MCF 10A (cell line): ENCODE measurements around the gene EFNB2. TPM values are rescaled to one million over a fixed set of nuclear protein-coding genes. Genes with fewer than 3 reads are reported as not detected.

Experiments
- BruUV-seq: library from RNA; stranded (reverse); fragments of 400-500 nt; replicated peaks from 2 replicates; lab custom pipeline; 2021; lab: Mats Ljungman, UMichigan
- CTCF ChIA-PET: fragments of 300-600 bp; sonication (Branson Sonifier 250); formaldehyde crosslinking; extraction: SDS; loops from one replicate; lab custom pipeline; 2021; ENCODE audit warnings: antibody characterized with exemption, inconsistent platforms; lab: Yijun Ruan, JAX
- POLR2A ChIA-PET: fragments of 300-600, 350-650 bp; sonication (Branson Sonifier 250); formaldehyde crosslinking; extraction: SDS; loops from one replicate; lab custom pipeline; 2020; ENCODE audit warnings: antibody characterized with exemption, inconsistent platforms; lab: Yijun Ruan, JAX
- DNase-seq: peaks from one replicate; pipeline ENCODE4 v3.0.0-alpha.2; 2018; ENCODE audit not compliant: unreplicated experiment
- H3K27ac Mint-ChIP-seq: one replicate; pipeline ENCODE4 v1.8.0; 2022; ENCODE audit warnings: mild to moderate bottlenecking, low read depth, mixed read lengths; ENCODE audit not compliant: unreplicated experiment
- H3K27me3 Mint-ChIP-seq: one replicate; pipeline ENCODE4 v1.8.0; 2022; ENCODE audit warnings: mixed read lengths; ENCODE audit not compliant: insufficient read depth, unreplicated experiment
- H3K36me3 Mint-ChIP-seq: one replicate; pipeline ENCODE4 v1.8.0; 2022; ENCODE audit warnings: mild to moderate bottlenecking, moderate library complexity, mixed read lengths; ENCODE audit not compliant: insufficient read depth, unreplicated experiment
- H3K4me1 Mint-ChIP-seq: one replicate; pipeline ENCODE4 v1.8.0; 2022; ENCODE audit warnings: mixed read lengths; ENCODE audit not compliant: insufficient read depth, unreplicated experiment
- H3K4me3 Mint-ChIP-seq: one replicate; pipeline ENCODE4 v1.8.0; 2022; ENCODE audit warnings: mild to moderate bottlenecking, moderate library complexity, mixed read lengths; ENCODE audit not compliant: unreplicated experiment
- H3K9me3 Mint-ChIP-seq: one replicate; pipeline ENCODE4 v1.8.0; 2022; ENCODE audit warnings: mixed read lengths; ENCODE audit not compliant: unreplicated experiment
- intact Hi-C: fragments of 100-400 bp; cut with micrococcal nuclease; formaldehyde crosslinking; loops from 2 replicates; pipeline ENCODE4 v1.14.1; 2022
- total RNA-seq: library from RNA; stranded (reverse); gene quantifications from 2 replicates; pipeline ENCODE4 v1.2.3, GENCODE V29; 2022
- TF ChIP-seq, protein P1 (sequence below): fragments of 200-600 bp; IDR thresholded peaks from one replicate; pipeline ENCODE4 v1.8.0; 2022; ENCODE audit warnings: antibody characterized with exemption, mild to moderate bottlenecking; ENCODE audit not compliant: unreplicated experiment

The EFNB2 gene
- total RNA-seq, 1 experiment from 2014 or later = 40.4 TPM

DNA sequence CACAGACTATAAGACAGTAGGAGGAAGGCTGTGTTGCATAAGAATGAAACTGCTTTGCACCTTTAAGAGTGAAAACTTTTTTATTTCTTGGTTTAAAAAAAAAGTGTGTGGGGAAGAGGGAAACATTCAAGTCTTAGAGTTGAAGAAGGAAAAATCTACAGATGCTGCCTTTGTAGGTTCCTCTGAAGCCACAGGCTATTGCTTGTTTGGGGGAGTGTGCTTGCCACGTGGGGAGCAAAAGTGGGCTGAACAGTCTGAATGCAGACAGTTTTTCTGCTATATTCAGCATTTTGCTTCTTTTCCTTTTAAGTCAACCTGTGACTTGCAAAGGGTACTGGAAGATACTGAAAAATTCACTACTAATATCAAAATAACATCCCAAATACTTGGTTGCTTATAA lies 36.9 kb downstream of the EFNB2 start:
- TF ChIP-seq, protein P1, sequence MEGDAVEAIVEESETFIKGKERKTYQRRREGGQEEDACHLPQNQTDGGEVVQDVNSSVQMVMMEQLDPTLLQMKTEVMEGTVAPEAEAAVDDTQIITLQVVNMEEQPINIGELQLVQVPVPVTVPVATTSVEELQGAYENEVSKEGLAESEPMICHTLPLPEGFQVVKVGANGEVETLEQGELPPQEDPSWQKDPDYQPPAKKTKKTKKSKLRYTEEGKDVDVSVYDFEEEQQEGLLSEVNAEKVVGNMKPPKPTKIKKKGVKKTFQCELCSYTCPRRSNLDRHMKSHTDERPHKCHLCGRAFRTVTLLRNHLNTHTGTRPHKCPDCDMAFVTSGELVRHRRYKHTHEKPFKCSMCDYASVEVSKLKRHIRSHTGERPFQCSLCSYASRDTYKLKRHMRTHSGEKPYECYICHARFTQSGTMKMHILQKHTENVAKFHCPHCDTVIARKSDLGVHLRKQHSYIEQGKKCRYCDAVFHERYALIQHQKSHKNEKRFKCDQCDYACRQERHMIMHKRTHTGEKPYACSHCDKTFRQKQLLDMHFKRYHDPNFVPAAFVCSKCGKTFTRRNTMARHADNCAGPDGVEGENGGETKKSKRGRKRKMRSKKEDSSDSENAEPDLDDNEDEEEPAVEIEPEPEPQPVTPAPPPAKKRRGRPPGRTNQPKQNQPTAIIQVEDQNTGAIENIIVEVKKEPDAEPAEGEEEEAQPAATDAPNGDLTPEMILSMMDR = no peak
- ChIA-PET POLR2A (interaction anchor here (0.7 to 1.9 kb wide), 4 partner anchors 9 to 508 kb away, joined by 3 to 5 read pairs (median 4); no protein-coding TSS in a partner anchor), CTCF (no interaction called here)
- Mint-ChIP-seq H3K9me3 (no peaks in the 10 kb centered on the region), H3K4me1 (peaks cover 44% of the 10 kb centered on the region), H3K27ac (peak overlapping the region; percentile 82), H3K27me3 (no peaks in the 10 kb centered on the region), H3K4me3 (no peak overlapping the region), H3K36me3 (peaks cover 25% of the 10 kb centered on the region)
- intact Hi-C loops = no loop called here
- no peak for DNase-seq
- no TSS peak for BruUV-seq

DNA sequence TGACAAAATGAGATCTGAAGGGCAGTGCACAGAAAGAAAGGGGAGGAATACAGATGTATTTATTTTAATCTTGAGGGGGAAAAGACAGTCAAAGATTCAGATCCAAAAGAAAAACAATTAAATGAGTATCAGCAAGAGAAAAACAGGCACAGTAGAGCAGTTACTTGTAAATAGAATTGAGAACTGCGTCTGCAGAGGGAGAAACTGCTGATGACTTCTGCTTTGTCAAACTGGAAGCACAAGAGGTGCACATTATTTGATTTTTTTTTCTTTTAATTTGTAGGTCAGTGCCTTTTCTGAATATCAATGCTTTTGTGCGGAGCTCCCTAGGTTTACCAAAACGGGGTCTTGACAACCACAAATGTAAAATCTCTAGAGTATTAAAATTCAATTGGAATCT lies 37.3 kb downstream of the EFNB2 start:
- TF ChIP-seq, protein P1 = no peak
- POLR2A ChIA-PET = interaction anchor here (0.7 to 1.9 kb wide), 3 partner anchors 9 to 14 kb away, joined by 3 to 4 read pairs (median 4); no protein-coding TSS in a partner anchor
- Mint-ChIP-seq H3K27me3 (no peaks in the 10 kb centered on the region), H3K4me1 (peaks cover 40% of the 10 kb centered on the region), H3K27ac (peak overlapping the region; percentile 82), H3K9me3 (no peaks in the 10 kb centered on the region), H3K4me3 (no peak overlapping the region), H3K36me3 (peaks cover 30% of the 10 kb centered on the region)
- CTCF ChIA-PET = no interaction called here
- intact Hi-C loops = no loop called here
- no TSS peak for BruUV-seq
- no peak for DNase-seq

DNA sequence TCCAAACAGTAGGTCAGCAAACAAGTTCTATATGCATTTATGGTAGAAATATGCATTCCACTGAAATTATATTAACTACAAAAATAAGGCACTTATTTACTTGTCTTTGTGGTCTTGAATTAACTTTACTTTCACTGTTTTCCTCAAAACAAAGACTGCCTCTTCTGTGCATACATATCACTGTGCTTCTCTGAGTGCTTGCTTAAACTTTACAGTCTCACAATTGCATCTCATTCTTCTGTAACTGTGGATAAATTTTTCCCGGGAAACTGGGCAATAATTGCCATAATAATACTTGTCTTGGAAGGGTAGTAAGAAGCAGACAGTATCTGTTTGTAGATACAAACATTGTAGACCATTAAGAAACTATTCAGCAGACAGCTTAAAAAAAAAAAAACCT lies 38.4 kb downstream of the EFNB2 start:
- H3K4me3 Mint-ChIP-seq = no peak overlapping the region
- no peaks in the 10 kb centered on the region for H3K27me3 Mint-ChIP-seq
- no peak for DNase-seq
- ChIA-PET CTCF (no interaction called here), POLR2A (interaction anchor here (0.6 to 1.9 kb wide), 3 partner anchors 8 to 35 kb away, joined by 4 read pairs; no protein-coding TSS in a partner anchor)
- no peaks in the 10 kb centered on the region for H3K9me3 Mint-ChIP-seq
- TF ChIP-seq, protein P1 = no peak
- peaks cover 30% of the 10 kb centered on the region for H3K4me1 Mint-ChIP-seq
- H3K36me3 Mint-ChIP-seq = peaks cover 36% of the 10 kb centered on the region
- peak overlapping the region; percentile 82 for H3K27ac Mint-ChIP-seq
- intact Hi-C loops = no loop called here
- BruUV-seq = no TSS peak

- peaks cover 30% of the 10 kb centered on the region for H3K4me1 Mint-ChIP-seq
- TF ChIP-seq, protein P1 = no peak
- no peak overlapping the region for H3K27ac Mint-ChIP-seq
- H3K36me3 Mint-ChIP-seq = peaks cover 43% of the 10 kb centered on the region
- no peaks in the 10 kb centered on the region for H3K9me3 Mint-ChIP-seq
- intact Hi-C loops = no loop called here
- ChIA-PET POLR2A (interaction anchor here (0.6 to 1.9 kb wide), 3 partner anchors 8 to 35 kb away, joined by 4 read pairs; no protein-coding TSS in a partner anchor), CTCF (no interaction called here)
- no peaks in the 10 kb centered on the region for H3K27me3 Mint-ChIP-seq
- no TSS peak for BruUV-seq
- DNase-seq = no peak
- no peak overlapping the region for H3K4me3 Mint-ChIP-seq
Observed at GRCh38 chr13:106496072-106496997, 39.1 kb downstream of the EFNB2 start.
